ENCODE results near the gene PEX13. TPM values are rescaled to one million over a fixed set of nuclear protein-coding genes. Genes with fewer than 3 reads are reported as not detected.

The PEX13 gene
- total RNA-seq, 4 donors from 2014 or later: 18.6 to 28.7 (median 23.4) TPM

- TF ChIP-seq, protein P1, sequence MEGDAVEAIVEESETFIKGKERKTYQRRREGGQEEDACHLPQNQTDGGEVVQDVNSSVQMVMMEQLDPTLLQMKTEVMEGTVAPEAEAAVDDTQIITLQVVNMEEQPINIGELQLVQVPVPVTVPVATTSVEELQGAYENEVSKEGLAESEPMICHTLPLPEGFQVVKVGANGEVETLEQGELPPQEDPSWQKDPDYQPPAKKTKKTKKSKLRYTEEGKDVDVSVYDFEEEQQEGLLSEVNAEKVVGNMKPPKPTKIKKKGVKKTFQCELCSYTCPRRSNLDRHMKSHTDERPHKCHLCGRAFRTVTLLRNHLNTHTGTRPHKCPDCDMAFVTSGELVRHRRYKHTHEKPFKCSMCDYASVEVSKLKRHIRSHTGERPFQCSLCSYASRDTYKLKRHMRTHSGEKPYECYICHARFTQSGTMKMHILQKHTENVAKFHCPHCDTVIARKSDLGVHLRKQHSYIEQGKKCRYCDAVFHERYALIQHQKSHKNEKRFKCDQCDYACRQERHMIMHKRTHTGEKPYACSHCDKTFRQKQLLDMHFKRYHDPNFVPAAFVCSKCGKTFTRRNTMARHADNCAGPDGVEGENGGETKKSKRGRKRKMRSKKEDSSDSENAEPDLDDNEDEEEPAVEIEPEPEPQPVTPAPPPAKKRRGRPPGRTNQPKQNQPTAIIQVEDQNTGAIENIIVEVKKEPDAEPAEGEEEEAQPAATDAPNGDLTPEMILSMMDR (IDR thresholded peaks at IDR 0.05; ENCODE audit: low read depth): no peak
Observed at GRCh38 chr2:61090386-61090921, 72.9 kb downstream of the PEX13 start.

DNA sequence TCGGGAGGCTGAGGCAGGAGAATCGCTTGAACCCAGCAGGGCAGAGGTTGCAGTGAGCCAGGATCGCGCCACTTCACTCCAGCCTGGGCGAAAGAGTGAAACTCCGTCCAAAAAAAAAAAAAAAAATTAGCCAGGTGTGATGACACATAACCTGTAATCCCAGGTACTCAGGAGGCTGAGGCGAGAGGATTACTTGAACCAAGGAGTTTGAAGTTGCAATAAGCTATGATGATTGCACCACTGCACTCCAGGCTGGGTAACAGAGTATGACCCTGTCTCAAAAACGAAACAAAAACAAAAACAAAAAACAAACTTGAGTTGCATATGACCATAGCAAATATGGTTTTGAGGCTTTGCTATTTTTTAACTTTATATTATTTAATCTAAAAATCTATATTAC, 74.0 kb downstream of the PEX13 start:
- TF ChIP-seq, protein P1 (IDR thresholded peaks at IDR 0.05; ENCODE audit: low read depth): no peak

DNA sequence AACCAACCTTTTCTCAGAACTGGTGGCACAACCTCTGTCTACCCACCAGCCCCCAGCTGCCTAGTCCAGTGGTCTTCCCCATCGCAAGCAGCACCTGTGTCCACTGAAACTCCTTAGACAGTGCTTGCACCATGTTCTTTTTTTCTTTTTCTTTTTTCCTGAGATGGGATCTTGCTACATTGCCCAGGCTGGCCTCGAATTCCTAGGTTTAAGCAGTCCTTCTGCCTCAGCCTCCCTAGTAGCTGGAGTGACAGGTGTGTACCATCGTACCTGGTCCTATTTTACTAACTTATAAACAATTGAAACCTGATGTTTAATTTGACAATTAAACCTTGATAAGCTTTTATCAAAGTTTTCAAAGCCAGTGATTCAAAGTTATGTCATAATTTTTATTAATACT, 78.9 kb downstream of the PEX13 start:
- TF ChIP-seq, protein P1 (IDR thresholded peaks at IDR 0.05; ENCODE audit: low read depth): no peak

- TF ChIP-seq, protein P1 (IDR thresholded peaks at IDR 0.05; ENCODE audit: low read depth): no peak
Observed at GRCh38 chr2:61100801-61101200, 83.3 kb downstream of the PEX13 start.

Small RNAs within 50 kb of the gene (small RNA-seq; reads per million reads assigned to genes)
- gene RNA5SP95: not detected

Other genes with a start within 250 kb of the PEX13 start
- 10 to 100 TPM; 16.8 to 43.2 (median 23.9) TPM for gene REL, start 136.1 kb upstream of the PEX13 start, total RNA-seq
- gene PUS10, start 535 bp downstream of the PEX13 start, total RNA-seq: 1 to 10 TPM; 3.4 to 9.2 (median 8.1) TPM
- 10 to 100 TPM; 10.7 to 12.6 (median 12.3) TPM for gene SANBR, start 48.2 kb downstream of the PEX13 start, total RNA-seq
- gene C2orf74, start 144.5 kb downstream of the PEX13 start, total RNA-seq: 10 to 100 TPM; 27.1 to 40.3 (median 32.9) TPM